Muscle layer of duodenum (tissue), 2 donors: ENCODE measurements around the gene TMEM254.
A peak's percentile ranks its signal among the peaks of the same experiment; 100 is the strongest.
"Not testable (repeated sequence)": the region's sequence is repeated elsewhere in the genome, so short reads cannot be mapped to it uniquely, and the experiment has no call there.

Experiments
- H3K27ac ChIP-seq: one replicate; pipeline ENCODE4 v1.7.0; 2013; ENCODE audit warnings: mild to moderate bottlenecking, low read length
- H3K27me3 ChIP-seq: one replicate; pipeline ENCODE4 v1.7.0; 2013; ENCODE audit warnings: low read depth, mild to moderate bottlenecking, control low read depth, low read length
- H3K36me3 ChIP-seq, 2 donors: one replicate each; pipeline ENCODE4 v1.7.0; 2013; ENCODE audit warnings: low read length in 2 of 2, control low read depth in 1 of 2, mild to moderate bottlenecking in 1 of 2; ENCODE audit not compliant: insufficient read depth in 2 of 2, control insufficient read depth in 1 of 2
- H3K4me1 ChIP-seq, 2 donors: one replicate each; pipeline ENCODE4 v1.7.0; 2013; ENCODE audit warnings: low read length in 2 of 2, mild to moderate bottlenecking in 2 of 2, control low read depth in 1 of 2, moderate library complexity in 1 of 2; ENCODE audit not compliant: insufficient read depth in 2 of 2, control insufficient read depth in 1 of 2
- H3K4me3 ChIP-seq, 2 donors: one replicate each; pipeline ENCODE4 v1.7.0; 2013; ENCODE audit warnings: low read length in 2 of 2, low read depth in 1 of 2, mild to moderate bottlenecking in 1 of 2
- H3K9me3 ChIP-seq, 2 donors: one replicate each; pipeline ENCODE4 v1.7.0; 2013; ENCODE audit warnings: low read length in 2 of 2, control low read depth in 1 of 2, mild to moderate bottlenecking in 1 of 2; ENCODE audit not compliant: control insufficient read depth in 1 of 2
- donor health status: healthy.

Gene TMEM254

GRCh38 chr10:80050752-80051151 lies 27.7 kb upstream of the TMEM254 start:
- H3K27ac ChIP-seq = no peak overlapping the region
- no peaks in the 10 kb centered on the region for H3K9me3 ChIP-seq
- no peak overlapping the region for H3K4me3 ChIP-seq
- no peaks in the 10 kb centered on the region for H3K27me3 ChIP-seq
- H3K36me3 ChIP-seq = no peaks in the 10 kb centered on the region
- no peaks in the 10 kb centered on the region for H3K4me1 ChIP-seq

- Histone ChIP-seq H3K27me3 (no peaks in the 10 kb centered on the region), H3K9me3 (no peaks in the 10 kb centered on the region), H3K4me1 (no peaks in the 10 kb centered on the region), H3K27ac (no peak overlapping the region), H3K36me3 (no peaks in the 10 kb centered on the region), H3K4me3 (no peak overlapping the region)
Measured at GRCh38 chr10:80051993-80052392, 26.5 kb upstream of the TMEM254 start.

- no peaks in the 10 kb centered on the region for H3K9me3 ChIP-seq
- H3K27ac ChIP-seq = no peak overlapping the region
- H3K4me1 ChIP-seq = no peaks in the 10 kb centered on the region
- H3K36me3 ChIP-seq = no peaks in the 10 kb centered on the region
- no peaks in the 10 kb centered on the region for H3K27me3 ChIP-seq
- no peak overlapping the region for H3K4me3 ChIP-seq
Measured at GRCh38 chr10:80055760-80056159, 22.7 kb upstream of the TMEM254 start.

- Histone ChIP-seq H3K4me1 (no peaks in the 10 kb centered on the region), H3K4me3 (no peak overlapping the region), H3K27ac (no peak overlapping the region), H3K27me3 (no peaks in the 10 kb centered on the region), H3K36me3 (no peaks in the 10 kb centered on the region), H3K9me3 (no peaks in the 10 kb centered on the region)
Measured at GRCh38 chr10:80057171-80057570, 21.3 kb upstream of the TMEM254 start.

- no peaks in the 10 kb centered on the region for H3K9me3 ChIP-seq
- H3K27me3 ChIP-seq = no peaks in the 10 kb centered on the region
- H3K36me3 ChIP-seq = no peaks in the 10 kb centered on the region
- H3K4me3 ChIP-seq = no peak overlapping the region
- no peaks in the 10 kb centered on the region for H3K4me1 ChIP-seq
- H3K27ac ChIP-seq = no peak overlapping the region
Measured at GRCh38 chr10:80064120-80064886, 14.2 kb upstream of the TMEM254 start.

GRCh38 chr10:80066809-80067208 lies 11.7 kb upstream of the TMEM254 start:
- H3K9me3 ChIP-seq = no peaks in the 10 kb centered on the region
- H3K27me3 ChIP-seq = no peaks in the 10 kb centered on the region
- no peaks in the 10 kb centered on the region for H3K36me3 ChIP-seq
- no peak overlapping the region for H3K4me3 ChIP-seq
- no peaks in the 10 kb centered on the region for H3K4me1 ChIP-seq
- no peak overlapping the region for H3K27ac ChIP-seq

GRCh38 chr10:80067821-80068220 lies 10.6 kb upstream of the TMEM254 start:
- not testable (repeated sequence) for H3K27ac ChIP-seq, H3K4me3 ChIP-seq, H3K4me1 ChIP-seq, H3K36me3 ChIP-seq, H3K9me3 ChIP-seq, H3K27me3 ChIP-seq

GRCh38 chr10:80068270-80068669 lies 10.2 kb upstream of the TMEM254 start:
- Histone ChIP-seq H3K9me3 (no peaks in the 10 kb centered on the region), H3K4me3 (no peak overlapping the region), H3K27ac (no peak overlapping the region), H3K4me1 (no peaks in the 10 kb centered on the region), H3K27me3 (no peaks in the 10 kb centered on the region), H3K36me3 (no peaks in the 10 kb centered on the region)

- H3K4me1 ChIP-seq = no peaks in the 10 kb centered on the region
- H3K27me3 ChIP-seq = no peaks in the 10 kb centered on the region
- H3K9me3 ChIP-seq = no peaks in the 10 kb centered on the region
- H3K36me3 ChIP-seq = no peaks in the 10 kb centered on the region
- no peak overlapping the region for H3K27ac ChIP-seq
- no peak overlapping the region for H3K4me3 ChIP-seq
Measured at GRCh38 chr10:80070057-80070456, 8.4 kb upstream of the TMEM254 start.

- Histone ChIP-seq H3K36me3 (no peaks in the 10 kb centered on the region), H3K4me1 (peaks cover 0 to 2% of the 10 kb centered on the region in 2 donors), H3K27me3 (no peaks in the 10 kb centered on the region), H3K9me3 (no peaks in the 10 kb centered on the region), H3K4me3 (no peak overlapping the region), H3K27ac (no peak overlapping the region)
Measured at GRCh38 chr10:80072584-80072983, 5.9 kb upstream of the TMEM254 start.

- no peaks in the 10 kb centered on the region for H3K36me3 ChIP-seq
- H3K27me3 ChIP-seq = no peaks in the 10 kb centered on the region
- peaks cover 9 to 17% of the 10 kb centered on the region in 2 donors for H3K4me1 ChIP-seq
- H3K27ac ChIP-seq = no peak overlapping the region
- H3K9me3 ChIP-seq = no peaks in the 10 kb centered on the region
- H3K4me3 ChIP-seq = no peak overlapping the region
Measured at GRCh38 chr10:80075781-80076180, 2.7 kb upstream of the TMEM254 start.

- H3K36me3 ChIP-seq = peaks cover 0 to 9% of the 10 kb centered on the region in 2 donors
- H3K27ac ChIP-seq = peak overlapping the region; percentile 88
- peaks cover 9 to 17% of the 10 kb centered on the region in 2 donors for H3K4me1 ChIP-seq
- H3K4me3 ChIP-seq = peak overlapping the region; percentile 80 to 96
- H3K27me3 ChIP-seq = no peaks in the 10 kb centered on the region
- no peaks in the 10 kb centered on the region for H3K9me3 ChIP-seq
Measured at GRCh38 chr10:80077869-80078447, 507 bp upstream of the TMEM254 start.
